Stimulated activated naive CD8-positive, alpha-beta T cell treated with anti-CD3 and anti-CD28 coated beads, Interleukin-15, Interleukin-2, amounts not matched to agents 100 ng/mL and 50 ng/mL, for 24 hours (primary cell): ENCODE measurements around the gene WFDC2.

Experiments
- H3K27ac Mint-ChIP-seq: one replicate; pipeline ENCODE4 v1.8.0; 2021; ENCODE audit warnings: mild to moderate bottlenecking, mixed read lengths
- H3K27me3 Mint-ChIP-seq: one replicate; pipeline ENCODE4 v1.8.0; 2021; ENCODE audit warnings: mixed read lengths
- H3K36me3 Mint-ChIP-seq: one replicate; pipeline ENCODE4 v1.8.0; 2021; ENCODE audit warnings: low read depth, mixed read lengths
- H3K4me1 Mint-ChIP-seq: one replicate; pipeline ENCODE4 v1.8.0; 2021; ENCODE audit warnings: low read depth, mixed read lengths
- H3K4me3 Mint-ChIP-seq: one replicate; pipeline ENCODE4 v1.8.0; 2021; ENCODE audit warnings: mild to moderate bottlenecking, mixed read lengths
- H3K9me3 Mint-ChIP-seq: one replicate; pipeline ENCODE4 v1.8.0; 2021; ENCODE audit warnings: mixed read lengths

WFDC2 gene

GRCh38 chr20:45501600-45501999, 32.0 kb downstream of the WFDC2 start:
- Mint-ChIP-seq H3K27me3 (peaks cover 49% of the 10 kb centered on the region), H3K4me1 (no peaks in the 10 kb centered on the region), H3K9me3 (no peaks in the 10 kb centered on the region), H3K27ac (no peak overlapping the region), H3K36me3 (no peaks in the 10 kb centered on the region), H3K4me3 (no peak overlapping the region)

GRCh38 chr20:45502561-45502960, 33.0 kb downstream of the WFDC2 start:
- Mint-ChIP-seq H3K4me1 (peaks cover 8% of the 10 kb centered on the region), H3K36me3 (no peaks in the 10 kb centered on the region), H3K9me3 (no peaks in the 10 kb centered on the region), H3K27ac (no peak overlapping the region), H3K27me3 (peaks cover 54% of the 10 kb centered on the region), H3K4me3 (no peak overlapping the region)

GRCh38 chr20:45503403-45503802, 33.9 kb downstream of the WFDC2 start:
- no peaks in the 10 kb centered on the region for H3K36me3 Mint-ChIP-seq
- H3K9me3 Mint-ChIP-seq, result no peaks in the 10 kb centered on the region
- H3K4me1 Mint-ChIP-seq, result peaks cover 13% of the 10 kb centered on the region
- H3K27ac Mint-ChIP-seq, result no peak overlapping the region
- H3K4me3 Mint-ChIP-seq, result no peak overlapping the region
- peaks cover 54% of the 10 kb centered on the region for H3K27me3 Mint-ChIP-seq

GRCh38 chr20:45506398-45506797, 36.8 kb downstream of the WFDC2 start:
- no peaks in the 10 kb centered on the region for H3K9me3 Mint-ChIP-seq
- H3K4me1 Mint-ChIP-seq, result peaks cover 13% of the 10 kb centered on the region
- peaks cover 49% of the 10 kb centered on the region for H3K27me3 Mint-ChIP-seq
- no peak overlapping the region for H3K4me3 Mint-ChIP-seq
- H3K36me3 Mint-ChIP-seq, result no peaks in the 10 kb centered on the region
- no peak overlapping the region for H3K27ac Mint-ChIP-seq

GRCh38 chr20:45507011-45507820, 37.7 kb downstream of the WFDC2 start:
- peaks cover 47% of the 10 kb centered on the region for H3K27me3 Mint-ChIP-seq
- peaks cover 13% of the 10 kb centered on the region for H3K4me1 Mint-ChIP-seq
- no peaks in the 10 kb centered on the region for H3K36me3 Mint-ChIP-seq
- H3K4me3 Mint-ChIP-seq, result no peak overlapping the region
- no peak overlapping the region for H3K27ac Mint-ChIP-seq
- no peaks in the 10 kb centered on the region for H3K9me3 Mint-ChIP-seq

- H3K4me3 Mint-ChIP-seq, result no peak overlapping the region
These were observed 38.7 kb downstream of the WFDC2 start for GRCh38 chr20:45508068-45508886.

GRCh38 chr20:45509091-45509490, 39.5 kb downstream of the WFDC2 start:
- Mint-ChIP-seq H3K4me1 (peaks cover 13% of the 10 kb centered on the region), H3K9me3 (no peaks in the 10 kb centered on the region), H3K4me3 (no peak overlapping the region), H3K27ac (no peak overlapping the region), H3K27me3 (peaks cover 47% of the 10 kb centered on the region), H3K36me3 (no peaks in the 10 kb centered on the region)

More at GRCh38 chr20:45508068-45508886, 38.7 kb downstream of the WFDC2 start:
- Mint-ChIP-seq H3K27ac (no peak overlapping the region), H3K27me3 (peaks cover 50% of the 10 kb centered on the region), H3K36me3 (no peaks in the 10 kb centered on the region), H3K4me1 (peaks cover 13% of the 10 kb centered on the region), H3K9me3 (no peaks in the 10 kb centered on the region)

- Mint-ChIP-seq H3K27ac (no peak overlapping the region), H3K9me3 (no peaks in the 10 kb centered on the region), H3K27me3 (peaks cover 48% of the 10 kb centered on the region), H3K36me3 (no peaks in the 10 kb centered on the region), H3K4me3 (no peak overlapping the region), H3K4me1 (peaks cover 13% of the 10 kb centered on the region)
These were observed 40.8 kb downstream of the WFDC2 start for GRCh38 chr20:45510242-45510862.

- Mint-ChIP-seq H3K9me3 (peaks cover 5% of the 10 kb centered on the region), H3K4me3 (no peak within 1 kb of the TSS), H3K27ac (no peak within 1 kb of the TSS), H3K4me1 (no peaks in the 10 kb centered on the region), H3K36me3 (no peaks in the 10 kb centered on the region), H3K27me3 (peaks cover 40% of the 10 kb centered on the region)
These were observed 45.8 kb downstream of the WFDC2 start, which contains the start of gene SPINT3 for GRCh38 chr20:45515147-45515913. Gene SPINT3 (minus strand): TSS chr20:45515622. CDS start chr20:45515608, 14 bp downstream.

- Mint-ChIP-seq H3K4me3 (no peak overlapping the region), H3K9me3 (peaks cover 5% of the 10 kb centered on the region), H3K27me3 (peaks cover 33% of the 10 kb centered on the region), H3K4me1 (no peaks in the 10 kb centered on the region), H3K36me3 (no peaks in the 10 kb centered on the region), H3K27ac (no peak overlapping the region)
These were observed 48.7 kb downstream of the WFDC2 start for GRCh38 chr20:45518282-45518681.

- no peaks in the 10 kb centered on the region for H3K36me3 Mint-ChIP-seq
- H3K27ac Mint-ChIP-seq, result no peak overlapping the region
- no peak overlapping the region for H3K4me3 Mint-ChIP-seq
- H3K9me3 Mint-ChIP-seq, result no peaks in the 10 kb centered on the region
- peaks cover 49% of the 10 kb centered on the region for H3K27me3 Mint-ChIP-seq
- no peaks in the 10 kb centered on the region for H3K4me1 Mint-ChIP-seq
These were observed 54.3 kb downstream of the WFDC2 start for GRCh38 chr20:45523821-45524220.

- Mint-ChIP-seq H3K9me3 (no peaks in the 10 kb centered on the region), H3K36me3 (no peaks in the 10 kb centered on the region), H3K27ac (no peak overlapping the region), H3K27me3 (peaks cover 60% of the 10 kb centered on the region), H3K4me1 (no peaks in the 10 kb centered on the region), H3K4me3 (no peak overlapping the region)
These were observed 57.7 kb downstream of the WFDC2 start for GRCh38 chr20:45527294-45527693.
